HG03571 (cell line): ENCODE data around the gene BCAP31.
"Not testable (repeated sequence)": the region's sequence is repeated elsewhere in the genome, so short reads cannot be mapped to it uniquely, and the experiment has no call there.

Experiments used
- ATAC-seq: cut with Tn5 transposase; IDR thresholded peaks from one replicate; pipeline ENCODE4 v1.9.1; 2021; ENCODE audit not compliant: unreplicated experiment

The BCAP31 gene

GRCh38 chrX:153696986-153697722, 27.0 kb downstream of the BCAP31 start:
- ATAC-seq, result not testable (repeated sequence)

- ATAC-seq, result not testable (repeated sequence)
Measured at GRCh38 chrX:153696538-153696937, 27.6 kb downstream of the BCAP31 start.

GRCh38 chrX:153696100-153696499, 28.1 kb downstream of the BCAP31 start:
- no peak for ATAC-seq

- no peak for ATAC-seq
Measured at GRCh38 chrX:153694687-153695270, 29.4 kb downstream of the BCAP31 start.

GRCh38 chrX:153694256-153694655, 29.9 kb downstream of the BCAP31 start:
- not testable (repeated sequence) for ATAC-seq

- no peak for ATAC-seq
Measured at GRCh38 chrX:153693216-153694086, 30.7 kb downstream of the BCAP31 start.

- ATAC-seq, result no peak
Measured at GRCh38 chrX:153692611-153693156, 31.5 kb downstream of the BCAP31 start.

GRCh38 chrX:153692003-153692402, 32.2 kb downstream of the BCAP31 start:
- no peak for ATAC-seq

GRCh38 chrX:153691032-153691827, 33.0 kb downstream of the BCAP31 start:
- not testable (repeated sequence) for ATAC-seq

GRCh38 chrX:153690466-153690865, 33.7 kb downstream of the BCAP31 start:
- ATAC-seq, result no peak

GRCh38 chrX:153689654-153690465, 34.3 kb downstream of the BCAP31 start:
- ATAC-seq, result no peak

- ATAC-seq, result no peak
Measured at GRCh38 chrX:153688911-153689590, 35.1 kb downstream of the BCAP31 start.

GRCh38 chrX:153688506-153688905, 35.7 kb downstream of the BCAP31 start:
- no peak for ATAC-seq

- ATAC-seq, result no peak
Measured at GRCh38 chrX:153688071-153688470, 36.1 kb downstream of the BCAP31 start.

- no peak for ATAC-seq
Measured at GRCh38 chrX:153687121-153688039, 36.8 kb downstream of the BCAP31 start, which contains the start of gene SLC6A8. Gene SLC6A8, plus strand, starts transcription at chrX:153687926. Its CDS starts 649 bp downstream, at chrX:153688575.

- no peak for ATAC-seq
Measured at GRCh38 chrX:153686711-153687110, 37.5 kb downstream of the BCAP31 start.

GRCh38 chrX:153685751-153686696, 38.2 kb downstream of the BCAP31 start:
- ATAC-seq, result no peak
